Breast epithelium (tissue), 4 donors: ENCODE results near the gene SLX4IP. TPM values are rescaled to one million over a fixed set of nuclear protein-coding genes. Genes with fewer than 3 reads are reported as not detected.
"Not testable (repeated sequence)": the region's sequence is repeated elsewhere in the genome, so short reads cannot be mapped to it uniquely, and the experiment has no call there.

Source experiments
- DNase-seq, 2 donors: peaks; one replicate each; pipeline ENCODE4 v3.0.0-alpha.2; 2019; ENCODE audit warnings: low spot score in 2 of 2
- H3K27ac ChIP-seq, 2 donors: fragments of 200-600 bp; sonication (generic) in 1 of 2; one replicate each; pipeline ENCODE4 v1.5.1; 2016 to 2019; ENCODE audit warnings: mild to moderate bottlenecking in 1 of 2
- H3K27me3 ChIP-seq, 2 donors: fragments of 200-600 bp; sonication (generic) in 1 of 2; one replicate each; pipeline versions ENCODE4 v1.5.1 to v1.6.0; 2017 to 2019; ENCODE audit warnings: control low read depth in 1 of 2, mild to moderate bottlenecking in 1 of 2
- H3K36me3 ChIP-seq: fragments of 200-600 bp; one replicate; pipeline ENCODE4 v1.5.1; 2019
- H3K4me1 ChIP-seq, 2 donors: fragments of 200-600 bp; sonication (generic); one replicate each; pipeline ENCODE4 v1.5.1; 2016 to 2019; ENCODE audit warnings: control low read depth in 1 of 2
- H3K4me3 ChIP-seq, 3 donors: fragments of 200-600 bp; sonication (generic); 1 replicate in 2 of 3; 2 replicates in 1 of 3; pipeline ENCODE4 v1.5.1; 2016 to 2019; ENCODE audit warnings: mild to moderate bottlenecking in 3 of 3, moderate library complexity in 2 of 3
- H3K9me3 ChIP-seq, 2 donors: fragments of 200-600 bp; sonication (generic) in 1 of 2; one replicate each; pipeline ENCODE4 v1.5.1; 2016 to 2019; ENCODE audit warnings: control low read depth in 1 of 2
- POLR2A ChIP-seq: fragments of 450-650 bp; IDR thresholded peaks from one replicate; pipeline ENCODE4 v1.6.1; 2016; ENCODE audit warnings: antibody characterized with exemption, mild to moderate bottlenecking, moderate library complexity
- POLR2AphosphoS5 ChIP-seq, 3 donors: sonication (generic); formaldehyde crosslinking; IDR thresholded peaks; one replicate each; pipeline ENCODE4 v1.6.1; 2017; ENCODE audit warnings: antibody characterized with exemption in 3 of 3
- intact Hi-C: fragments of 100-400 bp; cut with DNase I; formaldehyde crosslinking; loops from one replicate; pipeline ENCODE4 v1.15.1; 2023; ENCODE audit warnings: low total_unique reads
- total RNA-seq, 3 donors: library from RNA; depleted of rRNA; stranded (reverse); fragments of >200 nt; gene quantifications; one replicate each; pipeline ENCODE4 v1.1.0, GENCODE V29; 2016
- TF ChIP-seq, protein P1 (sequence below), 3 donors: fragments of 450-650 bp; IDR thresholded peaks; one replicate each; pipeline ENCODE4 v1.5.1; 2016 to 2017; ENCODE audit warnings: antibody characterized with exemption in 3 of 3, mild to moderate bottlenecking in 3 of 3, moderate library complexity in 3 of 3

SLX4IP gene
- total RNA-seq = 1 to 10 TPM; 4.2 to 6.9 (median 5.9) TPM

DNA sequence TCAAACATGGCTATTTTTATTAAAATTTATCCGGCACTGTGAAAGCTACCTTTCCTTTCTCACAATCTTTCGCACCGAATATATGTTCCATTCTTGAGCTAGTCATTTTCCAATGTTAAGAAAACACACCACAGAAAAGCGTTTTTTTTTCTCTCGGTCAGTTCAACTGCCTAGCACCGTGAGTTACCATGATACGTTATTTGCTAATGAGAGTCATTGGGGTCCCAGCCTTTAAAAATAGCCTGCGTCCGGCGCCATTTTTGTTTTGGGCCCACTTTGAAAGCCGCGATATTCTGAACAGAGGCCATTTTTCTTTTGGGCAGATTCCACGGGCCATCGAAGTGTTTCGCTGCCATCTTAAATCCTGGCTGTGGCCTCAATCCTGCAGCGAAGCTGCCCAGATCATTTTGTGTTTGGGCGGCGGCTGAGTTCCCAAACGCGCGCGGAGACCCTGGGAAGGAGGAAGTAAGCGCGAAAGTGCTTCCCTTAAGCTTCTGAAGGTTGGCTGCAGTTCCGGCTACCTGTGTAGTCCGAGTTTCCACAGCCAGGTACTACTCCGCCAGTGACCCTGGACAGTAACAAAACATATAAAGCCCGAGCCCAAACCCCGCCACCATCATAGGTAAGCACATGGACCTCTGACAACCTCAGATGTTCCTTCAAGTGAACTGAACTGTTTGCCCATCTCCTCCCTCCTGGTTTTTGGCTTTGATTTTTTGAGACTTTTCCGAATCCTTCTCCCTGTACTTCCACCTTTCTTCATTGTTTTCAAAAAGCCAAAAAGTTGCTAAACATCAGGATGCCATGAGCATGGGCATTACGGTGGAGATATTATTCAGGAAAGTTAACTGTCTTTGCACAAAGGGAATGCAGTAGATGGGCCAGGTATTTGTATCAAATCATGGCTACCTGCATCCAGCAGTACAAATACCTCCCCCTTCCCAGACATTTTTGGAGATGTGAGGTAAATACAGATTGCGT lies at the start of gene SLX4IP:
Gene SLX4IP, plus strand, starts transcription at position 474 of the 981 bp plus-strand sequence. CDS start 22,900 bp downstream, outside the sequence.
- H3K9me3 ChIP-seq = no peaks in the 10 kb centered on the region
- peak within 1 kb of the TSS; percentile 90 to 91 for H3K27ac ChIP-seq
- peak; percentile 89 to 94 for DNase-seq
- H3K27me3 ChIP-seq = no peaks in the 10 kb centered on the region
- no peaks in the 10 kb centered on the region for H3K36me3 ChIP-seq
- TF ChIP-seq, protein P1, sequence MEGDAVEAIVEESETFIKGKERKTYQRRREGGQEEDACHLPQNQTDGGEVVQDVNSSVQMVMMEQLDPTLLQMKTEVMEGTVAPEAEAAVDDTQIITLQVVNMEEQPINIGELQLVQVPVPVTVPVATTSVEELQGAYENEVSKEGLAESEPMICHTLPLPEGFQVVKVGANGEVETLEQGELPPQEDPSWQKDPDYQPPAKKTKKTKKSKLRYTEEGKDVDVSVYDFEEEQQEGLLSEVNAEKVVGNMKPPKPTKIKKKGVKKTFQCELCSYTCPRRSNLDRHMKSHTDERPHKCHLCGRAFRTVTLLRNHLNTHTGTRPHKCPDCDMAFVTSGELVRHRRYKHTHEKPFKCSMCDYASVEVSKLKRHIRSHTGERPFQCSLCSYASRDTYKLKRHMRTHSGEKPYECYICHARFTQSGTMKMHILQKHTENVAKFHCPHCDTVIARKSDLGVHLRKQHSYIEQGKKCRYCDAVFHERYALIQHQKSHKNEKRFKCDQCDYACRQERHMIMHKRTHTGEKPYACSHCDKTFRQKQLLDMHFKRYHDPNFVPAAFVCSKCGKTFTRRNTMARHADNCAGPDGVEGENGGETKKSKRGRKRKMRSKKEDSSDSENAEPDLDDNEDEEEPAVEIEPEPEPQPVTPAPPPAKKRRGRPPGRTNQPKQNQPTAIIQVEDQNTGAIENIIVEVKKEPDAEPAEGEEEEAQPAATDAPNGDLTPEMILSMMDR (IDR thresholded peaks at IDR 0.05) = no peak
- TF ChIP-seq POLR2AphosphoS5 (IDR thresholded peaks at IDR 0.05) = peak; percentile 5 to 64 (median 46)
- TF ChIP-seq POLR2A = no peak
- H3K4me3 ChIP-seq = peak within 1 kb of the TSS; percentile 85 to 93 (median 90)
- intact Hi-C loops = no loop called here
- peaks cover 0 to 4% of the 10 kb centered on the region in 2 donors for H3K4me1 ChIP-seq

DNA sequence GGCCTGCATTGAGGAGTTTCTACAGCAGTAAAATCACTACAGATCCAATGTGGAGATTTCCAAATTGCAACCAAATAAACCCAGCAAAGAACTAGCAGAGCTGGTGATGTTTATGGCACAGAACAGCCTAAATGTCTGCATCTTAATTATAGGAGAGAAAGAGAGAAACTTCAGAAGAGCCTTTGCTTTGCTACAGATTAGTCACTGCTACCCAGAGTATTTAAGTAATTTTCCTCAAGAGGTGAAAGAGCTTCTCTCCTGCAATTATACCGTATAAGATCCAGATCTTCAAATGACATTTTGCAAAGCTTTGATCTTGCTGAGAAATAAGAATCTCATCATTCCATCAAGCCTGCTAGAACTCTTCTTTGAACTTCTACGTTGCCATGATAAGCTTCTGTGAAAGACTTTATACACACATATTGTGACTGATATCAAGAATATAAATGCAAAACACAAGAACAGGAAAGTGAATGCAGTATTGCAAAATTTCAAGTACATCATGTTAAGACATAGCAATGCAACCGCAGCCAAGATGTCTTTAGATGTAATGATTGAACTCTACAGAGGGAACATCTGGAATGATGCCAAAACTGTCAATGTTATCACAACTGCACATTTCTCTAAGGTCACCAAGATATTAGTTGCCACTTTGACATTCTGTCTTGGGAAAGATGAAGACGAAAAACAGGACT lies 49.1 kb upstream of the SLX4IP start:
- Histone ChIP-seq H3K9me3 (no peaks in the 10 kb centered on the region), H3K27me3 (no peaks in the 10 kb centered on the region), H3K36me3 (no peaks in the 10 kb centered on the region), H3K4me3 (no peak overlapping the region), H3K4me1 (no peaks in the 10 kb centered on the region), H3K27ac (no peak overlapping the region)
- intact Hi-C loops = no loop called here
- DNase-seq = no peak
- TF ChIP-seq POLR2AphosphoS5 (IDR thresholded peaks at IDR 0.05) = no peak
- no peak for TF ChIP-seq POLR2A
- TF ChIP-seq, protein P1 (IDR thresholded peaks at IDR 0.05) = no peak

DNA sequence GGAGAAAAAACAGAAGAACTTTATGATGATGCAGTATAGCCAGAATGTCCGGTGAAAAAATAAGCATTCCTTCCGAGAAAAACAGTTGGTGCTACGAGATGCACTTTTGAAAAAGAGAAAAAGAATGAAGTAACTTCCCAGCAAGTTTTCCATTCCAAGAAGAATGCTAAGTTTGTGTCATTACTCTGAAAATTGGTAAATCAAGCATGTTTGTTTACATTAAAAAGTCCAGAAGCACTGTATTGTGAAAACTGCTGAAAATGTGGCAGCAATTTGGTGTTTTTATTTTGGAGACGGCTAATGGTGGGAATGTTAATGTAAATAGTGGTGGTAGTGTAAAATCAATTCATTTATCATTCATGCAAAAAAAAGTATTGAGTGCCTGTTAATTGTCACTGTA lies 47.4 kb upstream of the SLX4IP start:
- Histone ChIP-seq H3K4me3 (no peak overlapping the region), H3K4me1 (no peaks in the 10 kb centered on the region), H3K27ac (no peak overlapping the region), H3K36me3 (no peaks in the 10 kb centered on the region), H3K9me3 (no peaks in the 10 kb centered on the region), H3K27me3 (no peaks in the 10 kb centered on the region)
- no peak for DNase-seq
- intact Hi-C loops = no loop called here
- TF ChIP-seq POLR2AphosphoS5 (IDR thresholded peaks at IDR 0.05) (no peak), POLR2A (no peak)
- TF ChIP-seq, protein P1 (IDR thresholded peaks at IDR 0.05) = no peak

DNA sequence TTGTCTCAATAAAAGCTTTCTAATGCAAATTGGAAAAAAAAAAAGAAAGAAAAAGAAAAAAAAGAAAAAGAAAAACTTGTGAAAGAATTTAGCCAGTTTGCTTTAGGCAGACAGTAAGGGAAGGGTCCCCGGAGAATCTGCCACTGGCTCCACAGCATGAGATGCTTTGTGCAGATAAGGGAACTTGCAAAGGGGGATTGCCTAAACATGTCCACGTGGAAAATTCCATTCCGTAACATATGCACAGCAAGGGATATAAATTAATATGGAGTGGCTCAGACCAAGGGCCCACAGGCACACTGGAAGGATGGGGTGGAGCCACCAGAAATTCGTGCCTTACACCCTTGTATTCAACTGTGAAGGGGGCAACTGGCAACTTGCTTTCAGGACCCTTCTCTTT lies 46.5 kb upstream of the SLX4IP start:
- intact Hi-C loops = no loop called here
- no peaks in the 10 kb centered on the region for H3K4me1 ChIP-seq
- H3K4me3 ChIP-seq = no peak overlapping the region
- H3K9me3 ChIP-seq = no peaks in the 10 kb centered on the region
- TF ChIP-seq, protein P1 (IDR thresholded peaks at IDR 0.05) = no peak
- TF ChIP-seq POLR2AphosphoS5 (IDR thresholded peaks at IDR 0.05) (no peak), POLR2A (no peak)
- no peak overlapping the region for H3K27ac ChIP-seq
- DNase-seq = no peak
- H3K27me3 ChIP-seq = no peaks in the 10 kb centered on the region
- H3K36me3 ChIP-seq = no peaks in the 10 kb centered on the region

DNA sequence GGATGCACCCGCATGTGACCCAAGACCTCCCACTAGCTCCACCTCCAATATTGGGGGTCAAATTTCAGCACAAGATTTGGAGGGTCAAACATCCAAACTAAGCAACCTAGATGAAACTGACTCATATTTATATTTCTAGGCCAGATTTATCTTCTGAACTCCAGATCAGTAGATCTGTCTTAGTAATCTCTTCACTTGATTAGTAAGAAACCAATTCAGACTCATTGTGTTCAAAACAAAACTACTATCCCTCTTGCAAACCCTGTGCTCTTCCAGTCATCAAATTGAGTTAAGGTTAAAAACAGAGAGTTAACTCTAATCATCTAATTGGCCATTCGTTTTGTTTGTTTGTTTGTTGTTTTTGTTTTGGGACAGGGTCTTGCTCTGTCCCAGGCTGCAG lies 44.4 kb upstream of the SLX4IP start:
- Histone ChIP-seq H3K27me3 (no peaks in the 10 kb centered on the region), H3K36me3 (no peaks in the 10 kb centered on the region), H3K4me1 (no peaks in the 10 kb centered on the region), H3K27ac (no peak overlapping the region), H3K9me3 (no peaks in the 10 kb centered on the region), H3K4me3 (no peak overlapping the region)
- intact Hi-C loops = no loop called here
- no peak for DNase-seq
- TF ChIP-seq, protein P1 (IDR thresholded peaks at IDR 0.05) = no peak
- TF ChIP-seq POLR2AphosphoS5 (IDR thresholded peaks at IDR 0.05) = no peak
- TF ChIP-seq POLR2A = no peak

DNA sequence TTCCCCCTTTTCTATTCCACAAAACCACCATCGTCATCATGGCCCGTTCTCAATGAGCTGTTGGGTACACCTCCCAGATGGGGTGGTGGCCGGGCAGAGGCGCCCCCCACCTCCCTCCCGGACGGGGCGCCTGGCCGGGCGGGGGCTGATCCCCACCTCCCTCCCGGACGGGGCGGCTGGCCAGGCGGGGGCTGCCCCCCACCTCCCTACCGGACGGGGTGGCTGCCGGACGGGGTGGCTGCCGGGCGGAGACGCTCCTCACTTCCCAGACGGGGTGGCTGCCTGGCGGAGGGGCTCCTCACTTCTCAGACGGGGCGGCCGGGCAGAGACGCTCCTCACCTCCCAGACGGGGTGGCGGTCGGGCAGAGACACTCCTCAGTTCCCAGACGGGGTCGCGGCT lies 40.4 kb upstream of the SLX4IP start:
- intact Hi-C loops, DNase-seq, H3K4me1 ChIP-seq, H3K27ac ChIP-seq, H3K9me3 ChIP-seq, H3K27me3 ChIP-seq, H3K4me3 ChIP-seq, H3K36me3 ChIP-seq: not testable (repeated sequence)
